NCI-H1417 (cell line): ENCODE results near the gene ABHD17C.

ENCODE experiments used
- DNase-seq, 3 experiments: peaks; one replicate each; lab custom pipeline; 2025; lab: John Stamatoyannopoulos, UW

The ABHD17C gene

DNA sequence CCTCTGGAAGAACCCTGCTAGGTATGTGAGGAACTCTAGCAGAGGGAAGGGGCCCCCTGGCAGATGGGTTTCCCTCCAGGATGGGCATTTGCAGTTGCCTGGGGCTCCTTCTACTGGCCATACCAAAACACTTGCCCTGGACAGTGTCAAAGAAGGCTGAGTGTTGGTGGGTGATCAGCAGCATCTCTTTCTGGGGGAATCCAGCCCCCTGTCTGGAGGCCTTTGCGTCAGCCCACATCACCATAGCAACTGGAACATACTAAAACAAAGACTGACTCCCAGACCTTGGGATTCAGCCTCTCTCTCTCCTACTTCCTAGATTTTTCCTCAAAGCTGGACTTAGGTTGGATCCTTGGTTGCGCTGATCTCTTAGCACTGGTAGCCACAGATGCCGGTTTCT, 92.2 kb downstream of the ABHD17C start:
- no peak for DNase-seq

DNA sequence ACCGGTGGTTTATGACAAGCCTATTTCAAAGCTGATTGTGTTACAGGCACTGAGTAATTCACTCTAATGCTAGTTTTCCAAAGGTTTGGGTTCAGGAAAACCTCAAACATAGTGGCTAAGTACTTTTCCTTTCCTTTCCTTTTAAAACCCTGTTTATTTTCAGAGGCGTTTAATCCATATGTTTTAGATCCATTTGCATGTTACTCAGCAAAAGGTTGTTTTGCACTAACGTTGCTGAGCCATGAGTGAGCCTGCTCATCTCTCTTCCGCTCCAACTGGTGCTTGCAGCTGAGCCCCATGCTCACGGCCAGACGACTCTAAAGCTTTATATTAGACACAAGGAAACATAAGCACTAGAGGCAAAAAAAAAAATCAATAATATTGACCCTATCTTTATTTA, 93.4 kb downstream of the ABHD17C start:
- no peak for DNase-seq

DNA sequence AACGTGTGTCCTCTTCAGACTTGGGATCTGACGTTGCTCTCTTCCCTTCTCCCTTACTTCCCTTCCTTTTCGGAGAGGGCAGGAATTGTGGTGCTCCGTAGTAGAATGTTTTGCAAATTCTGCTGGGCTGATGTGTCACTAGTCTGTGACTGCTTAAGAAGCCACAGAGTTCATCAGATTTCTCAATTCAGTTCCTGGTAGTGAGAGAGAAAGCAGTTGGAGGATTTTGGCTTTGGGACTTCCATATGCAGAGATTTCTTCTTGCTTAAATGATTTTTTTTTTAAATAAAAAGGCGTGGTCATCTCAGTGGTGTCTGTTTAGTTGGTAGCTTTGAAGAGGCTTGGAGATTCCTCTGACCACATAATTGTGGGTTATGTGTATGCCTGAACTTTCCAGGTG, 94.2 kb downstream of the ABHD17C start:
- peak in 1 of 3 experiments; percentile 7 for DNase-seq

DNA sequence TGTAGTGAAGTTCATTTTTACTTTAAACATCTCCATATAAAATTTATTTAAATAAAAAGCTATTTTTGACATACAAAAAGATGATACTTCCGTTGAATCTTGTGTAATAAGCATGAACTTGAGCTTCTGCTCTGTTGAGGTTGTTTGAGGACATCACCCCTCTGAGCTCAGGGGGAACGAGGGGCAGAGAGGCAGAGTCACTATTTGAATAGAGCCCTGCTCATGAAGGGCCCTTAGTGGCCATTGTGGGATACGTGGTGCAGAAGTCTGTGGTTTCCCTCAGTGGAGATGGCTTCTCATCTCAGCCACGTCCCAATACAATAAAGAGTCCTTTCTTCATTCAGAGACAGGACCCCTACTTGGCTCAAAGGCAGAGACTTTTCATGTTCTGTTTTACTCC, 94.7 kb downstream of the ABHD17C start:
- DNase-seq, result no peak

DNA sequence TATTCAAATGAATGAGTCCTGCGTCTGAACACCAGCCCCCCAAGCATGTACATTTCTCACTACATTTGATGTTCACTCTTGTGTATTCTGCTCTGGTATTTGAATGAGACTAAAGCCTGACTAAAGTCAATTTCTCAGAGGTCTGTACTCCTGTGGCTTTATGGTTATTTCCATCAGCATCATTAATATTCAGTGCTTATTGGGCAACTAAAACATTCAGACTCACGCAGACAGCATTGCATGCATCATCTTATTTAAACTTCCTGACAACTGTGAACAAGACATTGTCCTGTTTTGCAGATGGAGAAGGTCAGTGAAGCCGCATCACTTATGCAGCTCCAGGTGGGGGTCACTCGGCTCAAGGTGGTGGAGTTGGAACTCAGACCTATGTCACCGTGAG, 95.1 kb downstream of the ABHD17C start:
- DNase-seq, result no peak

DNA sequence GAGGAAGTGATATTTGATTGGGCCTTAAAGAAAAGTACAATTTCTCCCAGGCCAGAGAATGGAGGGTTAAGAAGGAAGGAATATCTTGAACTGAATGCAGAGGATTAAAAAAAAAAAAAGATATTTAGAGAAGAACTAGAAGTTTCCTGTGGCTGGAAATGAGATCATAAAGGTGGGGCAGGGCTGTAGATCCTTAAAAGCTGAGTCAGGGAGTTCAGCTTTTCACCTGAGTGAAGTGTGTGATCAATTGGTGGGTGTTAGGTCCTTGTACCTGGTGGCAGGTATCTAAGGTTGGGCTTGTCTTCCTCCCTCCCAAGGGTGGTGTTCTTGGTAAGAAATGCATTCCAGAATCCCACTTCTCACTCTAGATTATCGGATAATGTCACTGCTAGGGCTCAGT, 95.9 kb downstream of the ABHD17C start:
- DNase-seq, result no peak

DNA sequence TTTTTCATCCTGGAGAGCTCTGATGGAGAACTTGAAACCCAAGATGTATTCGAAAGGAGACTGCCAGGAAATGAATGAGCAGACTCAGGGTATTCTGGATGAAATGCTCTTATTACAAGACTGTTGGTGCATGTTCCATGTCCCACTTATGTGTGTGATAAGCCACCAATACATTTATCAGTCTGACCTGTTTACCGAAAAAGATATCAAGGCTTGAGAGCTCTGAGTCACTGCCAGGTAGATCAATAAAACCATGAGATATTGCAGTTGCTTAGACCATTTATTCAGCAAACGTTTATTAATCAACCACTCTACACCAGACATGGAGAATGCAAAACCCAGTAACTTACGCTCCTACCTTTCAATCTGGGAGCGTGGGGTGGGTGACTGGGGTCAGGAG, 101.3 kb downstream of the ABHD17C start:
- peak in 1 of 3 experiments; percentile 34 for DNase-seq

DNA sequence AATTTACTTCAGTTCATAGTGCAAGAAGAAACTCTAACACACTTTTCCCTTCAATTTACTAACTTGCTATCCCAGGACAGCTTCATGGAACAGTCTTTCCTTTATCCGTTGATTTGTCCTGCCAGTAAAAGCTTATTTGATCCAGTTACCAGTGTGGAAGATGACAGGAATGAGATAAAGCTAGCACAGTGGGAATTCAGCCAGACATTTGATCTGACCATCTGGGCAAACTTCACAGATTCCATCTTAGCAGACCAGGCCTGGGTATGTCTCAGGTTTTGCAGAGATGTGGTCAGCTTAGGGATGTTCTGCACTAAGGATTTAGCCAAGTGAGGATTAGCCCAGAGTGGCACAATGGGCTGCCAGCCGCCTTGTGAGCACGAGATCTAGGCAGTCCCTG, 103.8 kb downstream of the ABHD17C start:
- no peak for DNase-seq

DNA sequence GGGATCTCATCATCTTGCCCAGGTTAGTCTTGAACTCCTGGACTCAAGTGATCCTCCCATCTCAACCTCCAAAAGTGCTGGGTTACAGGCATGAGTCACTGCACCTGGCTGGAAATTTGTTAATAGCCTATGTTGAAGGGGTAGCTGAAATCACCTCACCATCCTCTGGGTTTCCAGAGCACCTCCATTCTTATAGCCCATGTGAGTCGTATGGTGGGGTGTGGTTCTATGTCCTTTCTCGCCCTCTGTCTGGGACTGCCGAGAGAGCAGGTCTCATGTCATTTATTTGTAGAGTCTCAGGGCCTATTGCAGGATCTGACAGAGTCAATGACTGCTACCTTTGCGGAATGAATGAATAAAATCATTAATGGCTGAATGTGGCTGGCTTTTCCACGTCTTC, 105.0 kb downstream of the ABHD17C start:
- no peak for DNase-seq

DNA sequence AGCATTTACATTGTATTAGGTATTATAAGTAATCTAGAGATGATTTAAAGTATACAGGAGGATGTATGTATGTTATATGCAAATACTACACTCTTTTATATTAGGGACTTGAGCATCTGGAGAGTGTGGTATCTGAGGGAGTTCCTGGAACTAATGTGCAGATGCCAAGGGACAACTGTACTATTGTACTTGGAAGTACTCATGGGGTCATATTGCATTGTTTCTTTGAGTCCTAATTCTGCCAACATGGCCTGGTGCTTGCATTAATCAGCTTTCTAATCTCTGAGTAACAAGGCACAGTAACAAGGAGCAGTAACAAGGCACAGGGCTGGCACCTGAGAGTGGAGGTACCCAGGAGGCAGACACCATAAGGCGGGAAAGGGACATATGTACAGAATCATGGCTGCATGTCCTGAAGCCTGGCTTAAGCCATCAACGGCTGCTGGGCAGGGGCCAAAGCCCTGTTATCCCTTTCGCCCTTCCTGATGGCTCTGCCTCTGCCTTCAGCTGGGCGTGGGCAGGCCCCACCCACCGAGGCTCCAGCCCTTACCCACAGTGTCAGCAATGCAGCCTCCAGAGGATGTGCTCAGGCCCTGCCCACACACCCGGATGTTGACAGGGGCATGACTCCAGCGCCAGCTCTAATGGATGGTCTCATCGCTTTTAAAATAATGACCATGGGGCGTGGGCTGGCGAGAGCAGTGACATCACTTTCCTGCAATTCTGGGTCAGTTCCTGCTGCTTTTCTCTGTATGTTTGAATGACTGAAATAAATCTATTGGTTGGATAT, 107.0 kb downstream of the ABHD17C start:
- DNase-seq, result no peak

DNA sequence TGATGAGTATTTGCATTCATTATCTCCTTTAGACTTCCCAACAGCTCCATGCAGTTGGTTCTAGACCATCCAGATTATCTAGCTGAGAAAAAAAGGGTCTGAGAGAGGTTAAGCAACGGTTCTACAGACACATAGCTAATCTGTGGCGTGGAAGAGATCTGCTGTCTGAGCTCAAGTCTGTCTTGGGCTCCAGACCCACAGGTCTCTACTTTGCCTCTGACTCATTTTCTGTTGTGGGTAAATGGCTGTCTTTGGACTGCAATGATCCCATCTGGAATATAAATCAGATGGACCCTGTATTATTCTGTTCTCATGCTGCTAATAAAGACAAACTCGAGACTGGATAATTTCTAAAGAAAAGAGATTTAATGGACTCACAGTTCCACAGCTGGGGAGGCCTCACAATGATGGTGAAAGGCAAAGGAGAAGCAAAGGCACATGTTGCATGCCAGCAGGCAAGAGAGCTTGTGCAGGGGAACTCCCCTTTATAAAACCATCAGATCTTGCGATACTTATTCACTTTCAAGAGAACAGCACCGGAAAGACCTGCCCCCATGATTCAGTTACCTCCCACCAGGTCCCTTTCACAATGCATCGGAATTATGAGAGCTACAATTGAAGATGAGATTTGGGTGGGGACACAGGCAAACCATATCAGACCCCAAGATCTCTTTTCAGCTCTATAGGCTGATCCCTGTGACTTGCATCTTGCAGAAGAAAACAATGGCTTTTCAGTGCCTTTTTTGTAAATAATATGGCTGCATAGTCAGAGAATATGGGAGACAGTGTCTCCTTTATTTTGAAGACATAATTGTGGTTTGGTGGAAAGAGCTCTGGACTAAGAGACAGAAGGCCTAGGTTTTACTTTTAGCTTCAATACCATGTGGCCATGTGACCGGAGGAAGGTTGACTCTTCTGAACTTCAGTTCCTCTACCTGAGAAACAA, 108.7 kb downstream of the ABHD17C start:
- DNase-seq, result no peak

DNA sequence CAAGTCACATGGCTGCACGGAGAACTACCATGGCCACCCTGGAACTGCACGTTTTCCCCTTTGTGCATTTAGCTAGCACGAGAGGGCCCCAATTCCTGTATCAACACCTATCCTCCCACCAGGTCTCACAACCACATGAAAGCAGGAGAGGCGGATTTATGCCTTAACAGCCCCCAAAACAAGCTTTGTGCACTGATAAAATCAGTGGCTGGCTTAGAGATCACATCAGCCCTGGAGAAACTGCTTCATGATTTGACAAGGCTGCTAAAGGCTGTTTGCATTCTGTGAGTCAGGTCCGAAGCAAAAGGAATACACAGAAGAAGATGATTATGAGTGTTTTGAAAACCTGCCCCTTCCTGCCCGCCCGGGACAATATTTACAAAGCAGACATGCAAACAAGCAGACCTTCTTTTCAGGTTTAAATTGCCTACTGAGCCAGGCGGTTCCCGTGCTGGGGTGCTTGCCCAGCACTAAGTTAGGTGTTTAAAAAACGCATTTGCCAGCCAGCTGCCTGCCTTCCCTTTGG, 109.9 kb downstream of the ABHD17C start:
- peak in 2 of 3 experiments; percentile 65 to 85 for DNase-seq
